Measurements from ENCODE around the gene KXD1. TPM values are rescaled to one million over a fixed set of nuclear protein-coding genes. Genes with fewer than 3 reads are reported as not detected.

Gene KXD1, protein sequence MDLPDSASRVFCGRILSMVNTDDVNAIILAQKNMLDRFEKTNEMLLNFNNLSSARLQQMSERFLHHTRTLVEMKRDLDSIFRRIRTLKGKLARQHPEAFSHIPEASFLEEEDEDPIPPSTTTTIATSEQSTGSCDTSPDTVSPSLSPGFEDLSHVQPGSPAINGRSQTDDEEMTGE
- polyA plus RNA-seq (2013): 112 and 120 TPM in 2 replicates

DNA sequence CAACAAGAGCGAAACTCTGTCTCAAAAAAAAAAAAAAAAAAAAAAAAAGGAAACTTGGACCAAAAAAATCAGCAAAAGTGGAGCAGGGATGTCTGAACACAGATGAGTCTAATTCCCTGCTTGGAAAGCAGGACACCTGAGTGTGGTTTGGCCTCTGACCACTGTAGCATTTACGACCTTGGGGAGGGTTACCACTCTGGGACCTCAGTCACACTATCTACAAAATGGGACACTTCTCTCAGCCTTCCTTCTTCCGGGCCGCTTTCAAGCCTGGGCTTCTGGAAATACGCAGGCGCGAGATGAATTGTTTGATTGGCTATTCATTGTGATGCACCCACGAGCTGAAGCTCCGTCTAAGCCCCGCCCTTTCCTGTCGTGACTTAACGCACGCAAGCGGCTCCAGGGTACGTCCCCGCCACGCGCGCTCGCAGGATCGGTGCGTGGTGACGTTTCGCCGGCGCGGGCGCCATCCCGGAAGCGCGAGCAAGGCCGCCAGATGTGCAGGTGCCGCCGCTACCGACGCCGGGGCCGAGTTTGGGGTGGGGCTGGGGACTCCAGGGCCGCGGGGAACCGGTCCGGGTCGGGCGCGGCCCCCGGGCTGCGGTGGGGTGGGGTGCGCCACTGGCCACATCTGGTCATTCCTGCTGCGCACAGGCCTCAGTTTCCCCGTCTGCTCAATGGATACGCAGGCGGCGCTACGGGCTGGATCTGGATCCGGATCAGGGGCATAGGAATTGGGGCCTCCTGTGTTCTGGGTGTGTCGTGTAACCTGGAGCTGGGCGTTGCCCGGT is at the start of gene KXD1:
Gene KXD1 (plus strand): TSS at position 460 of the 791 bp plus-strand sequence. CDS start 4,187 bp downstream, outside the sequence.
- H4K91ac ChIP-seq (ENCODE audit: low read depth, low read length): peak within 1 kb of the TSS; percentile 94
- H3K9me3 ChIP-seq (ENCODE audit: insufficient read depth, low read depth, low read length): no peaks in the 10 kb centered on the region
- no peaks in the 10 kb centered on the region for H3K27me3 ChIP-seq (ENCODE audit: insufficient read depth, low read length)
- peaks cover 12 to 14% of the 10 kb centered on the region in 2 experiments for H3K36me3 ChIP-seq (ENCODE audit: control insufficient read depth in 1 of 2, insufficient read depth in 2 of 2, low read length in 2 of 2)
- H2AFZ ChIP-seq (ENCODE audit: insufficient read depth, low read length, poor library complexity): peak within 1 kb of the TSS; percentile 66
- H3K4me1 ChIP-seq (ENCODE audit: control insufficient read depth in 1 of 2, insufficient read depth in 2 of 2, low read length in 2 of 2): peaks cover 0 to 9% of the 10 kb centered on the region in 2 experiments
- H4K8ac ChIP-seq (ENCODE audit: low read depth, low read length): peak within 1 kb of the TSS; percentile 93
- peak within 1 kb of the TSS; percentile 95 for H3K14ac ChIP-seq (ENCODE audit: low read length)
- peak within 1 kb of the TSS; percentile 92 for H3K9ac ChIP-seq (ENCODE audit: low read length)
- H2BK120ac ChIP-seq (ENCODE audit: insufficient read depth, low read length, poor library complexity): peak within 1 kb of the TSS; percentile 73
- DNase-seq: peak; percentile 99 to 100
- H3K4me3 ChIP-seq (ENCODE audit: low read depth, low read length): peak within 1 kb of the TSS; percentile 87
- H2BK12ac ChIP-seq (ENCODE audit: low read length): no peak within 1 kb of the TSS
- peak within 1 kb of the TSS; percentile 94 for H3K4ac ChIP-seq (ENCODE audit: low read depth, low read length)
- peaks cover 9% of the 10 kb centered on the region for H3K79me2 ChIP-seq (ENCODE audit: control insufficient read depth, insufficient read depth, low read length, poor library complexity)
- peak within 1 kb of the TSS; percentile 8 for H3K27ac ChIP-seq (ENCODE audit: low read depth, low read length)
- peaks cover 6% of the 10 kb centered on the region for H3K79me1 ChIP-seq (ENCODE audit: low read length)
- H3K4me2 ChIP-seq (ENCODE audit: low read length): peak within 1 kb of the TSS; percentile 96
- peak within 1 kb of the TSS; percentile 92 for H3K18ac ChIP-seq (ENCODE audit: low read length)
- H2BK5ac ChIP-seq (ENCODE audit: low read depth, low read length, poor library complexity): peak within 1 kb of the TSS; percentile 62
- no CpG with 5 or more reads among the region's 58 CpGs for WGBS (ENCODE audit: extremely low coverage, insufficient coverage, insufficient read length)
- peak within 1 kb of the TSS; percentile 95 for H4K12ac ChIP-seq (ENCODE audit: low read depth, low read length)
- H3K23ac ChIP-seq (ENCODE audit: low read length): no peak within 1 kb of the TSS
- peak within 1 kb of the TSS; percentile 94 for H2AK5ac ChIP-seq (ENCODE audit: low read length)

DNA sequence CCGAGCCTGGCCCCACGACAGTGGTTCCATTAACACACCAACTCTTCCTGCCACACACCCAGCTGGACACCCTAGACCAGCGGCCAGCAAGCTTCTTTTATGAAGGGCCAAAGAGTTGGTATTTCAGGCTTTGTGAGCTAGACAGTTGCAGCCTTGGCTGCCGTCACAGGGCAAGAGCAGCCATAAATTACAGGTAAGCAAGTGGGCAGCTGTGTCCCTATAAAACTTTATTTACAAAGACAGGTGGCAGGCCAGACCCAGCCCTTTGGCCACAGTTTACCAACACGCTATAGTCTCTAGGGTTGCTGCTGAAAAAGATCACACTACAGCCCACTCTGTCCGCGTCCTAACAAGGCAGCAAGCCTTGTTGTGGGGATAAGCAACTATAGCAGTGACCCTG is 49.1 kb upstream of the KXD1 start:
- no peak overlapping the region for H3K14ac ChIP-seq (ENCODE audit: low read length)
- no peak for DNase-seq
- H3K79me1 ChIP-seq (ENCODE audit: low read length): peaks cover 2% of the 10 kb centered on the region
- peaks cover 13% of the 10 kb centered on the region for H3K79me2 ChIP-seq (ENCODE audit: control insufficient read depth, insufficient read depth, low read length, poor library complexity)
- no peak overlapping the region for H4K91ac ChIP-seq (ENCODE audit: low read depth, low read length)
- no peak overlapping the region for H2AFZ ChIP-seq (ENCODE audit: insufficient read depth, low read length, poor library complexity)
- no peak overlapping the region for H3K9ac ChIP-seq (ENCODE audit: low read length)
- H3K23ac ChIP-seq (ENCODE audit: low read length): no peak overlapping the region
- H3K27ac ChIP-seq (ENCODE audit: low read depth, low read length): no peak overlapping the region
- H3K4ac ChIP-seq (ENCODE audit: low read depth, low read length): peak overlapping the region; percentile 15
- no peak overlapping the region for H2BK12ac ChIP-seq (ENCODE audit: low read length)
- no peaks in the 10 kb centered on the region for H3K27me3 ChIP-seq (ENCODE audit: insufficient read depth, low read length)
- H3K4me2 ChIP-seq (ENCODE audit: low read length): no peak overlapping the region
- no peak overlapping the region for H2AK5ac ChIP-seq (ENCODE audit: low read length)
- H3K9me3 ChIP-seq (ENCODE audit: insufficient read depth, low read depth, low read length): no peaks in the 10 kb centered on the region
- H2BK5ac ChIP-seq (ENCODE audit: low read depth, low read length, poor library complexity): no peak overlapping the region
- no peaks in the 10 kb centered on the region for H3K36me3 ChIP-seq (ENCODE audit: control insufficient read depth in 1 of 2, insufficient read depth in 2 of 2, low read length in 2 of 2)
- peak overlapping the region; percentile 21 for H3K18ac ChIP-seq (ENCODE audit: low read length)
- no peak overlapping the region for H4K8ac ChIP-seq (ENCODE audit: low read depth, low read length)
- no peak overlapping the region for H4K12ac ChIP-seq (ENCODE audit: low read depth, low read length)
- H2BK120ac ChIP-seq (ENCODE audit: insufficient read depth, low read length, poor library complexity): no peak overlapping the region
- no peak overlapping the region for H3K4me3 ChIP-seq (ENCODE audit: low read depth, low read length)
- peaks cover 18% of the 10 kb centered on the region in 2 experiments for H3K4me1 ChIP-seq (ENCODE audit: control insufficient read depth in 1 of 2, insufficient read depth in 2 of 2, low read length in 2 of 2)
- WGBS (ENCODE audit: extremely low coverage, insufficient coverage, insufficient read length): no CpG with 5 or more reads among the region's 7 CpGs

DNA sequence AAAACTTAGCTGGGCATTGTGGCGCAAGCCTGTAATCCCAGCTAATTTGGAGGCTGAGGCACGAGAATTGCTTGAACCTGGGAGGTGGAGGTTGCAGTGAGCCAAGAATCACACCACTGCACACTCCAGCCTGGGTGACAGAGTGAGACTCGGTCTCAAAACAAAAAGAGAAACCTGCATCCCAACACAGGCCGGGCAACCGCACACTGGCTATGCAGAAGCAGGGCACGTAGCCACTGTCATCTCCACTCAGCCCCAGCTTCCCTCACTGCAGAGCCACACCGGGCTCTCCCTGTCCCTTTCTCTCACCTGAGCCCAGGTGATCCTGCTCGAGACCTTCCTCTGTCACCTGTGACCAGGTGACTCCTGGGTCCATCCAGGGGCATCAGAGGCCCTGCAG is 47.5 kb upstream of the KXD1 start:
- Histone ChIP-seq H4K8ac (ENCODE audit: low read depth, low read length) (no peak overlapping the region), H2BK5ac (ENCODE audit: low read depth, low read length, poor library complexity) (no peak overlapping the region), H3K23ac (ENCODE audit: low read length) (no peak overlapping the region), H2BK12ac (ENCODE audit: low read length) (no peak overlapping the region), H3K9me3 (ENCODE audit: insufficient read depth, low read depth, low read length) (no peaks in the 10 kb centered on the region), H3K36me3 (ENCODE audit: control insufficient read depth in 1 of 2, insufficient read depth in 2 of 2, low read length in 2 of 2) (no peaks in the 10 kb centered on the region), H3K4ac (ENCODE audit: low read depth, low read length) (peak overlapping the region; percentile 38), H4K12ac (ENCODE audit: low read depth, low read length) (no peak overlapping the region), H3K27me3 (ENCODE audit: insufficient read depth, low read length) (no peaks in the 10 kb centered on the region), H3K4me1 (ENCODE audit: control insufficient read depth in 1 of 2, insufficient read depth in 2 of 2, low read length in 2 of 2) (peaks cover 25 to 26% of the 10 kb centered on the region in 2 experiments), H3K18ac (ENCODE audit: low read length) (no peak overlapping the region), H3K79me2 (ENCODE audit: control insufficient read depth, insufficient read depth, low read length, poor library complexity) (peaks cover 11% of the 10 kb centered on the region), H3K4me2 (ENCODE audit: low read length) (no peak overlapping the region), H4K91ac (ENCODE audit: low read depth, low read length) (no peak overlapping the region), H3K4me3 (ENCODE audit: low read depth, low read length) (no peak overlapping the region), H3K9ac (ENCODE audit: low read length) (no peak overlapping the region), H3K27ac (ENCODE audit: low read depth, low read length) (no peak overlapping the region), H2AFZ (ENCODE audit: insufficient read depth, low read length, poor library complexity) (no peak overlapping the region), H2BK120ac (ENCODE audit: insufficient read depth, low read length, poor library complexity) (no peak overlapping the region), H3K79me1 (ENCODE audit: low read length) (peaks cover 2% of the 10 kb centered on the region), H3K14ac (ENCODE audit: low read length) (no peak overlapping the region), H2AK5ac (ENCODE audit: low read length) (no peak overlapping the region)
- DNase-seq: no peak
- no CpG with 5 or more reads among the region's 8 CpGs for WGBS (ENCODE audit: extremely low coverage, insufficient coverage, insufficient read length)

DNA sequence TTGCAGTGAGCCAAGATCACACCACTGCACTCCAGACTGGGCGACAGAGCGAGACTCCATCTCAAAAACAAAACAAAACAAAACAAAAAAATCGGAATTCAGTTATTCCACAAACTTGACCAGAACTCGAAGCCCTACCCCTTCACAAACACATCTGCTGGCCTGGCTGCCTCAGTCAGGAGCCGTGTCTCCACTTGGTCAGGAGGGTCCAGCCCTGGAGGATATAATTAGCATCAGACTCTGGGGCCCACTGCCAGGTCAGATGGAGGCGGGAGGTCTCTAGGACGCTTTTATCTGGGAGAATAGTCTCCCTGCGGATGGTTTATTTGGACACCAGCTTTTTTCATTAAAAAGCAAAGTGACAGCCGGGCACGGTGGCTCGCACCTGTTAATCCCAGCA is 43.8 kb upstream of the KXD1 start:
- Histone ChIP-seq H3K27ac (ENCODE audit: low read depth, low read length) (no peak overlapping the region), H3K27me3 (ENCODE audit: insufficient read depth, low read length) (no peaks in the 10 kb centered on the region), H3K9me3 (ENCODE audit: insufficient read depth, low read depth, low read length) (no peaks in the 10 kb centered on the region), H3K36me3 (ENCODE audit: control insufficient read depth in 1 of 2, insufficient read depth in 2 of 2, low read length in 2 of 2) (no peaks in the 10 kb centered on the region), H3K4ac (ENCODE audit: low read depth, low read length) (peak overlapping the region; percentile 13), H2AK5ac (ENCODE audit: low read length) (no peak overlapping the region), H3K4me3 (ENCODE audit: low read depth, low read length) (no peak overlapping the region), H3K14ac (ENCODE audit: low read length) (no peak overlapping the region), H4K12ac (ENCODE audit: low read depth, low read length) (no peak overlapping the region), H3K4me2 (ENCODE audit: low read length) (no peak overlapping the region), H2BK120ac (ENCODE audit: insufficient read depth, low read length, poor library complexity) (no peak overlapping the region), H2AFZ (ENCODE audit: insufficient read depth, low read length, poor library complexity) (no peak overlapping the region), H4K8ac (ENCODE audit: low read depth, low read length) (no peak overlapping the region), H3K79me1 (ENCODE audit: low read length) (no peaks in the 10 kb centered on the region), H2BK12ac (ENCODE audit: low read length) (no peak overlapping the region), H3K79me2 (ENCODE audit: control insufficient read depth, insufficient read depth, low read length, poor library complexity) (peaks cover 11% of the 10 kb centered on the region), H4K91ac (ENCODE audit: low read depth, low read length) (no peak overlapping the region), H3K23ac (ENCODE audit: low read length) (no peak overlapping the region), H3K9ac (ENCODE audit: low read length) (no peak overlapping the region), H3K18ac (ENCODE audit: low read length) (no peak overlapping the region), H2BK5ac (ENCODE audit: low read depth, low read length, poor library complexity) (no peak overlapping the region), H3K4me1 (ENCODE audit: control insufficient read depth in 1 of 2, insufficient read depth in 2 of 2, low read length in 2 of 2) (peaks cover 12 to 16% of the 10 kb centered on the region in 2 experiments)
- peak in 1 of 2 donors; percentile 65 for DNase-seq
- no CpG with 5 or more reads among the region's 11 CpGs for WGBS (ENCODE audit: extremely low coverage, insufficient coverage, insufficient read length)

Measured in trophoblast cell (in vitro differentiated cells and primary cell).